ENCODE measurements around the gene POTEF. TPM values are rescaled to one million over a fixed set of nuclear protein-coding genes. Genes with fewer than 3 reads are reported as not detected.
"Not testable (repeated sequence)": the region's sequence is repeated elsewhere in the genome, so short reads cannot be mapped to it uniquely, and the experiment has no call there.

Gene POTEF
- total RNA-seq, 1 experiment from 2014 or later, result 10.5 TPM

DNA sequence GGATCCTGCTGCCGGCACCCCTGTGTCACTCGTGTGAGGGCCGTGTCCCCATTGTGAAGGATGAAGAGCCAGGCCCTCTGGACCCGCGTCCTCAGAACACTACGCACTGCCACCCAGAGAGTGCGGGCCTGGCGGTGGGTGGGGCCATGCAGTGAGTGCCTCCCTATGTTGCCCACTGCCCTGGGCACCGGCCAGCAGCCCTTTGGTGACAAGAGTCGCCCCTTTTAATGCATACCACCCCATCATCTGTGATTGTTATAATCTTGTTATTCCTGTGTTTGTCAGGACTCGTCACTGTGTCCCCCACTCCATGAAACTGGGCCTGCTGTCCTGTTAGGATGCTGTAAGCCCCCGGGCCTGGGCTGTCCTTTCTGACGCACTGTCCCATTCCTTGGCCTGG, 9.3 kb upstream of the POTEF start:
- not testable (repeated sequence) for H3K18ac ChIP-seq (ENCODE audit: insufficient read length, low read depth, low read length); H3K14ac ChIP-seq (ENCODE audit: insufficient read depth, low read length); H3K9ac ChIP-seq (ENCODE audit: extremely low read depth, insufficient read length, low read length); H3K79me2 ChIP-seq (ENCODE audit: insufficient read depth, low read length); H3K27ac ChIP-seq (ENCODE audit: insufficient read length, low read depth, low read length); H3K23ac ChIP-seq (ENCODE audit: insufficient read length, low read depth, low read length); H3K56ac ChIP-seq (ENCODE audit: insufficient read length, low read depth, low read length); H3K27ac Mint-ChIP-seq; H3K4ac ChIP-seq (ENCODE audit: low read depth, low read length); H3K27me3 Mint-ChIP-seq (ENCODE audit: low read depth); H3T11ph ChIP-seq (ENCODE audit: low read length); H2AFZ ChIP-seq (ENCODE audit: low read length); H3K4me2 ChIP-seq (ENCODE audit: insufficient read depth, insufficient read length, low read length); H3K4me3 Mint-ChIP-seq; H2BK12ac ChIP-seq (ENCODE audit: insufficient read length, low read depth, low read length); H3K27me3 ChIP-seq (ENCODE audit: insufficient read depth, low read length); H2AK5ac ChIP-seq (ENCODE audit: insufficient read length, low read length); H3K9me3 ChIP-seq (ENCODE audit: control insufficient read depth, low read depth, low read length); H4K5ac ChIP-seq (ENCODE audit: insufficient read length, low read depth, low read length); H3K9me3 Mint-ChIP-seq; H3K36me3 Mint-ChIP-seq (ENCODE audit: insufficient read depth in 1 of 3, low read depth in 3 of 3); H3K4me1 Mint-ChIP-seq; H2BK5ac ChIP-seq (ENCODE audit: insufficient read length, low read length); H2BK20ac ChIP-seq (ENCODE audit: low read depth, low read length, poor library complexity, severe bottlenecking); H4K91ac ChIP-seq (ENCODE audit: insufficient read length, low read depth, low read length); H3K23me2 ChIP-seq (ENCODE audit: insufficient read length, low read depth, low read length, poor library complexity, severe bottlenecking); H2BK120ac ChIP-seq (ENCODE audit: low read depth, low read length, poor library complexity, severe bottlenecking); H4K20me1 ChIP-seq (ENCODE audit: control insufficient read depth, insufficient read depth, insufficient read length); H3K79me1 ChIP-seq (ENCODE audit: insufficient read depth, low read depth, low read length, poor library complexity, severe bottlenecking); H2BK15ac ChIP-seq (ENCODE audit: low read depth, low read length); H4K8ac ChIP-seq (replicated peaks; ENCODE audit: insufficient read length, low read depth, low read length); H3K4me1 ChIP-seq (ENCODE audit: insufficient read depth, low read length)
- no CpG with 5 or more reads among the region's 13 CpGs for WGBS (ENCODE audit: extremely low coverage, insufficient read length, low lambda C conversion rate)
- DNase-seq, result peak; percentile 8

DNA sequence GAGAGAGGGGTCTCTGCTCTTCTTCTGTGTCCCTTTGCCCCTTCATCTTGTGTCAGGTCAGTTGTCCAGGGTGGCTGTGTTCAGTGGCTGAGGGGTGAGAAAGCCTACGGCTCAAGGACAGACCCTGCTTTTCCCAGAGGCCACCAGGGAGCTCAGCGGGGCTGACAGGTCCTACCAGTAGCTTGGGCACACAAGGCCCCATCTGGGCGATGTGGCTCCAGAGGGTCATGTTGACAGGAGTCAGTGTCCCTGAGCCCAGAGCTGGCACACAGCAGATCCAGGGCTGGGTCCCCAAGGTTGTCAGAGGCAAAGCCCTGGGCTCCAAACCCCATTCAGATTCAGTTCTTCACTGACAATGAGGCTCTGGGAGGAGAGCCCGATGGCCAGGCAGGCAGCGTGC, 8.1 kb upstream of the POTEF start:
- not testable (repeated sequence) for H3K9me3 ChIP-seq (ENCODE audit: control insufficient read depth, low read depth, low read length); H4K5ac ChIP-seq (ENCODE audit: insufficient read length, low read depth, low read length); H2BK12ac ChIP-seq (ENCODE audit: insufficient read length, low read depth, low read length); H3K4ac ChIP-seq (ENCODE audit: low read depth, low read length); H3K14ac ChIP-seq (ENCODE audit: insufficient read depth, low read length); H3K27me3 Mint-ChIP-seq (ENCODE audit: low read depth); H2BK5ac ChIP-seq (ENCODE audit: insufficient read length, low read length); H2BK15ac ChIP-seq (ENCODE audit: low read depth, low read length); H4K91ac ChIP-seq (ENCODE audit: insufficient read length, low read depth, low read length); H4K8ac ChIP-seq (replicated peaks; ENCODE audit: insufficient read length, low read depth, low read length); H2AFZ ChIP-seq (ENCODE audit: low read length); H3K56ac ChIP-seq (ENCODE audit: insufficient read length, low read depth, low read length); H3K23me2 ChIP-seq (ENCODE audit: insufficient read length, low read depth, low read length, poor library complexity, severe bottlenecking); H3K4me1 Mint-ChIP-seq; H3T11ph ChIP-seq (ENCODE audit: low read length); H3K9me3 Mint-ChIP-seq; H3K4me2 ChIP-seq (ENCODE audit: insufficient read depth, insufficient read length, low read length); H3K18ac ChIP-seq (ENCODE audit: insufficient read length, low read depth, low read length); H2BK20ac ChIP-seq (ENCODE audit: low read depth, low read length, poor library complexity, severe bottlenecking); H3K23ac ChIP-seq (ENCODE audit: insufficient read length, low read depth, low read length); H3K4me3 Mint-ChIP-seq; H4K20me1 ChIP-seq (ENCODE audit: control insufficient read depth, insufficient read depth, insufficient read length); H3K79me2 ChIP-seq (ENCODE audit: insufficient read depth, low read length); H3K9ac ChIP-seq (ENCODE audit: extremely low read depth, insufficient read length, low read length); H3K79me1 ChIP-seq (ENCODE audit: insufficient read depth, low read depth, low read length, poor library complexity, severe bottlenecking); H3K27me3 ChIP-seq (ENCODE audit: insufficient read depth, low read length); H3K27ac Mint-ChIP-seq; H2BK120ac ChIP-seq (ENCODE audit: low read depth, low read length, poor library complexity, severe bottlenecking); H3K4me1 ChIP-seq (ENCODE audit: insufficient read depth, low read length); H2AK5ac ChIP-seq (ENCODE audit: insufficient read length, low read length); H3K36me3 Mint-ChIP-seq (ENCODE audit: insufficient read depth in 1 of 3, low read depth in 3 of 3); H3K27ac ChIP-seq (ENCODE audit: insufficient read length, low read depth, low read length)
- WGBS (ENCODE audit: extremely low coverage, insufficient read length, low lambda C conversion rate), result no CpG with 5 or more reads among the region's 5 CpGs
- DNase-seq, result peak; percentile 13

Data from H9 (cell line).